ENCODE data around the gene OASL.
A peak's percentile ranks its signal among the peaks of the same experiment; 100 is the strongest.

Gene OASL

DNA sequence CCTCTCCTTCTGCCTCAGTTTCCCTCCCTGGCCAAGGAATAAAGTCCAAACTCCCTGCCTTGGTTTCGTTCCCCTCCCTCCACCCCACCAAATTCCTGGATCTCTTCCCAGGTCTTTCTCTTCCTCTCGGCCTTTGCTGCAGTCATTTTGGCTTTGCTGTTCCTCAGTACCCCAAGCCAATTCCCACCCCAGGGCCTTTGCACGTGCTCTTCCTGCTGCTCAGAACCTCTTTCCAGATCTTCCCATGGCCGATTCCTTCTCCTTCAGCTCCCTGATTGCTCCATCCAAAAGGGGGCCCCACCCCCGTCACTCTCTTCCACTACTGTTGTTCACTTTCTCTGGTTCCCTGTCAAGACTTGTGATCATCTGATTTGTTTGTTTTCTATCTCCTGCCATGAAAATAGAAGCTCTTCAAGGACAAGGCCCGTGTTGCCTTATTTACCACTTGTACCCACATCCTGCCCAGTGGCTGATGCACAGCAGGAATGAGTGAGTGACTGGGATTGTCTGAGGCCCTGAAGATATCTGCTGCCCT is 57.6 kb downstream of the OASL start:
- peak overlapping the region; percentile 87 for H3K27ac ChIP-seq
- TF ChIP-seq, protein P1, sequence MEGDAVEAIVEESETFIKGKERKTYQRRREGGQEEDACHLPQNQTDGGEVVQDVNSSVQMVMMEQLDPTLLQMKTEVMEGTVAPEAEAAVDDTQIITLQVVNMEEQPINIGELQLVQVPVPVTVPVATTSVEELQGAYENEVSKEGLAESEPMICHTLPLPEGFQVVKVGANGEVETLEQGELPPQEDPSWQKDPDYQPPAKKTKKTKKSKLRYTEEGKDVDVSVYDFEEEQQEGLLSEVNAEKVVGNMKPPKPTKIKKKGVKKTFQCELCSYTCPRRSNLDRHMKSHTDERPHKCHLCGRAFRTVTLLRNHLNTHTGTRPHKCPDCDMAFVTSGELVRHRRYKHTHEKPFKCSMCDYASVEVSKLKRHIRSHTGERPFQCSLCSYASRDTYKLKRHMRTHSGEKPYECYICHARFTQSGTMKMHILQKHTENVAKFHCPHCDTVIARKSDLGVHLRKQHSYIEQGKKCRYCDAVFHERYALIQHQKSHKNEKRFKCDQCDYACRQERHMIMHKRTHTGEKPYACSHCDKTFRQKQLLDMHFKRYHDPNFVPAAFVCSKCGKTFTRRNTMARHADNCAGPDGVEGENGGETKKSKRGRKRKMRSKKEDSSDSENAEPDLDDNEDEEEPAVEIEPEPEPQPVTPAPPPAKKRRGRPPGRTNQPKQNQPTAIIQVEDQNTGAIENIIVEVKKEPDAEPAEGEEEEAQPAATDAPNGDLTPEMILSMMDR (conservative IDR thresholded peaks at IDR 0.05): no peak

DNA sequence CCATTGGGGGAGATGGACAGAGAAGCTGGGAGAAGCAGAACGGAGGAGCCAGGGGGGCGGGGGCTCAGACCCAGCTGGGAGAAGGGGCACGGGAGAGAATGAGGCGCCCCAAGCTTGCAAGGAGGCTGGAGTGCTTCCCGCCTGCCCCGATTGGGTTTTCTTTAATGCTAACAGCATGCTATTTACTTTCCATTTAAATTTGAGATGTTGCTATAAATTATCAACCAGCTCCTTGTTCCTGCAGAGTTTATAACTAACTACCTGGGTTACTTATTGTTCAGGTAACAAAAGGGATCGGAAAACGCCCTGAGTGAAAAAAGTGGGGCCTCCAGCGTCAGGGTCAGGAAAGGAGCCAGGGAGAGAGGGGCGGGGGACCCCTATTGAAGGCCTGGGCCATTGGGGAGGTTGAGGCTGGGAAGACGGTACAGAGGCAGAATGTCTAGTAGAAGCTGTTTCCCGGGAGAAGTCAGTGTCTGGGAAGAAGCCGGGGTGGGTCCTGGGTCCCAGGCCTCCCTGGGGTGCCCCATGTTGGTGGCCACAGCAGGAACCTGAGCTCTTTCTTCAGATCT is 58.2 kb downstream of the OASL start:
- TF ChIP-seq, protein P1 (conservative IDR thresholded peaks at IDR 0.05): no peak
- peak overlapping the region; percentile 87 for H3K27ac ChIP-seq

DNA sequence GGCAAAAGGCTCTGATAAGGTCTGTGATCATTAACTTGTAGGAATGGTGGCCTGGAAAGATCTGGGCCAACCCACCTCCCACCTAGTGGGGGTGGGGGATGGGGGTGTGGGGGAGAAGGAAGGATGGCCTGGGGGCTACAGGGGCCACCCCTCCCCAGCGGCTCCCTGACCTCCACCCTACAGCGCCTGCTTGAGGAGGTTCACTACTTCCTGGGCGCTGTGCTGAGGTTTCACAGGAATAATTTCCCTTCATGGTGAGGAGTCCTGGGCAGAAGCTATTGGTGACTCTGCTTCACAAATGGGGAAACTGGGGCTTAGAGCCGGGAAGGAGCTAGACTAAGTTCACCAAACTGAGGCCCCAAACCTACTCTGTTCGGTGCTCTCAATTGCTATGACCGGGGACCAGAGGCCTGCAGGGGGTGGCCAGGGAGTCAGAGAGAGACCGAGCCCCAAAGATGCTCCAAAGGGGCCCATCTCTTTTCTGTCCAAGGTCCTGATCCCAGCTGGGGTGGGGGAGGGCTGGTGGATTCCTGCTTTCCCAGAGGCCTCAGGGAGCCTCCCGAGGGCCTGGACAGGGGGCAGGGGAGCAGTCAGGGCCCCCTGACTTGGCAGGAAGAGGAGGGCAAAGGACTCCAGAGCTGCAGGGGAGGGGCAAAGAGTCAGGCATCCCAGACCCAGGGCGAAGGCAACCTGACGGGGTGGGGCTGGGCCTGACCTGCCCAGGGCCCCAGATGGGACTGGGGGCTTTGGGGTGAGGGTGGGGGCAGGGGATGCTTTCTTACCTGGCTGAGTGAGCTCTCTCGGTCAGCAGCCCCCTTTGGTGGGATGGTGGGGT is 59.0 kb downstream of the OASL start:
- TF ChIP-seq, protein P1 (conservative IDR thresholded peaks at IDR 0.05): no peak
- H3K27ac ChIP-seq: peak overlapping the region; percentile 87

DNA sequence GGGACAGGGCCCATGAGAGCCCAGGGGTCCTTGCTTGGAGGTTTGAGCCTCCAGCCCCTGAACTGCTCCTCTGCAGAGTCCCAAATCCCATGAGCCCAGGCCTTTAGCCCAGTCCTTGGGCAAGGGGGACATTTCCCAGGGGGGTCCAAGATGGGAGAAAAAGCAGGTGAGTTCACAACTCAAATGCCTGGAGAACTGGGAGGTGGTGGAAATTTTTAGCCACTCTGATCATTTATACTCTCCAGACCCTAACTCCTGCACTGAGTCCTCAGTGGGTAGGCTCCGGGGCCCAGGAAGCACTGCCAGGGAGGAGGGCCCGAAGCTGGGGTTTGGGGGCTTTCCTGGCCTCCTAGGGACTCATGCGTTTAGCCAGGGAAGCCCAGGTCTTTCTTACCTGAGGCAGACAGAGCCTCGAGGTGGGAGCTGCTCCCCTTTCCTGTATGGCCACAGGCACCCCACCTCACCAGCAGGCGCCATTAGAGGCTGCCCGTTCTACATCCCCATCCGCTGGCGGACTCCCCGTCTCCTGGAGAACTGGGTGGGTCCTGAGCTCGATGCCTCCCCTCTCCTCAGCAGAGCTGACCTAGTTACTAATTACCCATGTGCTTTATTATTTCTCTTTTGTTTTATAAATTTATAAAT is 59.7 kb downstream of the OASL start:
- H3K27ac ChIP-seq: peak overlapping the region; percentile 87
- TF ChIP-seq, protein P1 (conservative IDR thresholded peaks at IDR 0.05): no peak

DNA sequence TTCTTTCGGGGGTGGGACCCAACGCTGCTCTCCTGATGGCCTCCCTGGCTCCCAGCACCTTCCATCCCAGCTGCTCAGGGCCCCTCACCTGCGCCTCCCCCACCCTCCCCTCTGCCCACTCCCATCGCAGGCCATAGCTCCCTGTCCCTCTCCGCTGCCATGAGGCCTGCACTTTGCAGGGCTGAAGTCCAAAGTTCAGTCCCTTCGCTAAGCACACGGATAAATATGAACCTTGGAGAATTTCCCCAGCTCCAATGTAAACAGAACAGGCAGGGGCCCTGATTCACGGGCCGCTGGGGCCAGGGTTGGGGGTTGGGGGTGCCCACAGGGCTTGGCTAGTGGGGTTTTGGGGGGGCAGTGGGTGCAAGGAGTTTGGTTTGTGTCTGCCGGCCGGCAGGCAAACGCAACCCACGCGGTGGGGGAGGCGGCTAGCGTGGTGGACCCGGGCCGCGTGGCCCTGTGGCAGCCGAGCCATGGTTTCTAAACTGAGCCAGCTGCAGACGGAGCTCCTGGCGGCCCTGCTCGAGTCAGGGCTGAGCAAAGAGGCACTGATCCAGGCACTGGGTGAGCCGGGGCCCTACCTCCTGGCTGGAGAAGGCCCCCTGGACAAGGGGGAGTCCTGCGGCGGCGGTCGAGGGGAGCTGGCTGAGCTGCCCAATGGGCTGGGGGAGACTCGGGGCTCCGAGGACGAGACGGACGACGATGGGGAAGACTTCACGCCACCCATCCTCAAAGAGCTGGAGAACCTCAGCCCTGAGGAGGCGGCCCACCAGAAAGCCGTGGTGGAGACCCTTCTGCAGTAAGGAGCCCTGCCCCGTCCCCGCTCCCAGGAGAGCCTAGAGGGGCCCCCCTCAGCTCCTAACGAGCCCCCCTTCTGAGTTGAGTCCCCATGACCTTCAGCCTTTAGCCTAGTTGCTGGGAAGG is 60.5 kb downstream of the OASL start, which contains the start of gene HNF1A:
Gene HNF1A (plus strand): TSS at position 248 of the 924 bp plus-strand sequence. CDS start 226 bp downstream, at position 474.
- TF ChIP-seq, protein P1 (conservative IDR thresholded peaks at IDR 0.05): no peak
- peak within 1 kb of the TSS; percentile 87 for H3K27ac ChIP-seq

DNA sequence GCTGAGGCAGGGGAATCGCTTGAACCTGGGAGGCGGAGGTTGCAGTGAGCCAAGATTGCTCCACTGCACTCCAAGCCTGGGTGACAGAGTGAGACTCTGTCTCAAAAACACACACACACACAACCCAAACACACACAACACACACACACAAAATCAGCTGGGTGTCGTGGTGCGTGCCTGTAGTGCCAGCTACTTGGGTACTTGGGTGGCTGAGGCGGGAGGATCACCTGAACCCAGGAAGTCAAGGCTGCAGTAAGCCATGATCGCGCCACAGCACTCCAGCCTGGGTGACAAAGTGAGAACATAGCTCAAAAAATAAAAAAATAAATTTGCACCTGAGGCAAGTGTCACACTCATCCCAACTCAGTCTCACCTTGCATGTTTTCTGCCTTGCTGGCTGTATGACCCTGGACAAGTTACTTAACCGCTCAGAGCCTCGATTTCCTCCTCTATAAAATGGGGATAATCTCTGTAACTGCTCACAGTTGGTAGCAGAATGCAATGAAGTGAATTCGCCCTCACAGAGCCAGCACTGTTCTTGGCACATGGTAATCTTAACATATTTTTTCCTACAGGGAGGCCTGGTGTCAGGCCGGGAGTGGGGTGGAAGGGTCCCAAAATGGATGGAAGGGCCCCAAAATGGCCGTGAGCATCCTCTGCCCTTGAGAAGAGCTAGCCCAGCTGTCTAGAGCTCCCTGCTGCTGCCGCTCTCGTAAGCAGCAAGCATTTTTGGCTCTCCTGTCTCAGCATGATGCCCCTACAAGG is 61.3 kb downstream of the OASL start:
- H3K27ac ChIP-seq: peak overlapping the region; percentile 87
- TF ChIP-seq, protein P1 (conservative IDR thresholded peaks at IDR 0.05): no peak
